NCI-H1436 (cell line): Measurements from ENCODE around the gene OR4D1.

Experiments
- DNase-seq: peaks from one replicate; lab custom pipeline; 2025; lab: John Stamatoyannopoulos, UW

The OR4D1 gene

GRCh38 chr17:58193641-58194255, 45.6 kb downstream of the OR4D1 start:
- DNase-seq, result no peak

DNA sequence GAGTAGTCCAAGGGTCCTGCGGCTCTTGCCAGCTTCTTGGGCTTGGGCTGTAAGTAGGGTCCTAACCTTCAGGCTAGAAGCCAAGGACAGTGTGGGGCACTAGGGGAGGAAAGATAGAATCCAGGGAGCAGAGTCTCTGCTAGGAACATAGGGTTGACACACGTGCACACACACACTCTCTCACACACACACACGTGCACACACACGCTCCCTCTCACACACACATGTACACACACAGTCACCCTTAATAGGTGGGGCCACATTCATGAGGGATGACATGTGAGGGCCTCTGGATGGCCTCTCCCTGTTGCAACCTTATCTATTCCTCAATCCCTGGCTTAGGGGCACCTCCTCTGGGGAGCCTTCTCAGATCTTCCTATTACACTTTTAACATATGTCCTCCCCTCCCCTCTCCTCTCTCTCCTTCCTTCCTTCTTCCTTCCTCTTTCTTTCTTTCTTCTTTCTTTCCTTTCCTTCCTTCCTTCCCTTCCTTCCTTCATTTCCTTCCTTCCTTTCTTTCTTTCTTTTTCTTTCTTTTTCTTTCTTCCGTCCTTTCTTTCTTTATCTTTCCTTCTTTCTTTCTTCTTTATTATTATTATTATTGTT, 47.4 kb downstream of the OR4D1 start:
- DNase-seq, result no peak

- no peak for DNase-seq
Observed at GRCh38 chr17:58196610-58197009, 48.4 kb downstream of the OR4D1 start.

- peak; percentile 73 for DNase-seq
Observed at GRCh38 chr17:58200024-58200633, 51.9 kb downstream of the OR4D1 start.

GRCh38 chr17:58202859-58203258, 54.7 kb downstream of the OR4D1 start:
- DNase-seq, result no peak

DNA sequence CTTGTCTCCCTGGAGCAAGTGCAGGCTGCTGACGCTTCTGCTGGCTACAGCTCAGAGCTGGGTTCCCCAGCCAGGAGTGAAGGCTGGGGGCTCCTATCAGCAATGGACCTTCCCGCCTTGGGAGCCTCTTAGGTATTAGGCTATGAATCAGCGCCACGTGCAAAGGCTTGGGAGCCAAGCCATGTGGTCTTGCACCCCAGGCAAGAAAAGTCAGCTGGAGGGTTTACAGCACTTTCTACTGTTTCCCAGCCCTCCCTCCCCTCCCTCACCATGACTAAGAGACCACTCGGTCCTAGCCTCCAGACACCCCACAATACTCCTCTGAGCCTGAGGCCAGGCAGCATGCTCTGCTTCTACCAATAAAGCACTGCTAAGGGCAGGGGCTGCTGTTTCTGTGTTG, 56.6 kb downstream of the OR4D1 start:
- DNase-seq, result no peak

DNA sequence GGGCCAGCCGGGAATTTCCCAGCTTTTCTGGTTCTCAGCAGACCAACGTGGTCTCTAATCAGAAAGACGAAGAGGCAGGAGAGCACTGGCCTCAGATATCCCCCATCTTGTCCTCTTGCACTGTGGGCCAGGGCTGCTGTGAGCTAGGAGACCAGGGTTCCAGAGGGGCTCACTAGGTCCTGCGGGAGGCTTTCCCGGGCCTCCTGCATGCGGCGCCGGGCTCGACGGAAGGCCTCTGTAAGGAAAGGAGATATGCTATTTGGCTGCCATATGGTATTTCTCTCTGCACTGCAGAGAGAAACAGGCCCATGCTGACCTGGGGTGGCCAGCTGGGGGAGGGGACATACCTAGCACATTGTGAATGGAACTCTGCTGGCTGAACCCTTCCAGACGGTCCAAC, 57.8 kb downstream of the OR4D1 start:
- no peak for DNase-seq

DNA sequence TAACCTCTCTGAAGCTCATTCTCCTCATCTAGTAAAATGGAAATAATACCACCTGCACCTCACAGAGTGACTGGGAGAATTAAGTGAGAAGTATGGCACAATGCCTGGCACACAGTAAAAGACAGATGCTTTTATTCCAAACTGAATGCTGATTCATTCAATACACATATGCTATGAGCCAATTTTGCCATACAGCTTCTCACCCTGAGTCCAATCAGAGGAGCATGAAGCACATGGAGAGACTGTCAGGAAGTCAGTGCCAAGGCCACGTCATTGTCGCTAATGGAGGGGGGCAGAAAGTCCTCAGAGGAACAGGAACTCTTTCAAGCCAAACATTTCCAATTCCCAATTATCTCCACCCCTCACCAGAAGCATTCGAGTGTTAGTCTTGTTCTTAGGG, 59.3 kb downstream of the OR4D1 start:
- no peak for DNase-seq

GRCh38 chr17:58208344-58208743, 60.2 kb downstream of the OR4D1 start:
- DNase-seq, result no peak
